ENCODE results near the gene ATG7.

DNA sequence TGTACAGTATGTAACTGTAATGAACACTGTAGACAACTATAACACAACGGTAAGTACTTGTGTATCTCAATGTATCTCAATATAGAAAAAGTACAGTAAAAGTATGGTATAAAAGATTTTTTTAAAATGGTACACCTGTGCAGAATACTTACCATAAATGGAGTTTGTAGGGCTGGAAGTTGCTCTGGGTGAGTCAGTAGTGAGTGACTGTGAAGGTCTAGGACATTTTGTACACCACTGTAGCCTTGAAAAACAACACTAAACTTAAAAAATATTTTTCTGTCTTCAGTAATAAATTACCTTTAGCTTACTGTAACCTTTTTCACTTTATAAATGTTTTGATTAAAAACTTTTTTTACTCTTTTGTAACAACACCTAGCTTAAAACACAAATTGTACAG, 142.9 kb downstream of the ATG7 start:
- TF ChIP-seq, protein P1, sequence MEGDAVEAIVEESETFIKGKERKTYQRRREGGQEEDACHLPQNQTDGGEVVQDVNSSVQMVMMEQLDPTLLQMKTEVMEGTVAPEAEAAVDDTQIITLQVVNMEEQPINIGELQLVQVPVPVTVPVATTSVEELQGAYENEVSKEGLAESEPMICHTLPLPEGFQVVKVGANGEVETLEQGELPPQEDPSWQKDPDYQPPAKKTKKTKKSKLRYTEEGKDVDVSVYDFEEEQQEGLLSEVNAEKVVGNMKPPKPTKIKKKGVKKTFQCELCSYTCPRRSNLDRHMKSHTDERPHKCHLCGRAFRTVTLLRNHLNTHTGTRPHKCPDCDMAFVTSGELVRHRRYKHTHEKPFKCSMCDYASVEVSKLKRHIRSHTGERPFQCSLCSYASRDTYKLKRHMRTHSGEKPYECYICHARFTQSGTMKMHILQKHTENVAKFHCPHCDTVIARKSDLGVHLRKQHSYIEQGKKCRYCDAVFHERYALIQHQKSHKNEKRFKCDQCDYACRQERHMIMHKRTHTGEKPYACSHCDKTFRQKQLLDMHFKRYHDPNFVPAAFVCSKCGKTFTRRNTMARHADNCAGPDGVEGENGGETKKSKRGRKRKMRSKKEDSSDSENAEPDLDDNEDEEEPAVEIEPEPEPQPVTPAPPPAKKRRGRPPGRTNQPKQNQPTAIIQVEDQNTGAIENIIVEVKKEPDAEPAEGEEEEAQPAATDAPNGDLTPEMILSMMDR (IDR thresholded peaks at IDR 0.05): no peak
- no peak for TF ChIP-seq EZH2phosphoT487 (IDR thresholded peaks at IDR 0.05)
- TF ChIP-seq EZH2 (IDR thresholded peaks at IDR 0.05): no peak

Data from neural progenitor cell (in vitro differentiated cells).